ENCODE measurements around the gene FBXO27. TPM values are rescaled to one million over a fixed set of nuclear protein-coding genes. Genes with fewer than 3 reads are reported as not detected.
"Not testable (repeated sequence)": the region's sequence is repeated elsewhere in the genome, so short reads cannot be mapped to it uniquely, and the experiment has no call there.

FBXO27 gene
- total RNA-seq, 1 experiment from 2014 or later, result 18.9 TPM

DNA sequence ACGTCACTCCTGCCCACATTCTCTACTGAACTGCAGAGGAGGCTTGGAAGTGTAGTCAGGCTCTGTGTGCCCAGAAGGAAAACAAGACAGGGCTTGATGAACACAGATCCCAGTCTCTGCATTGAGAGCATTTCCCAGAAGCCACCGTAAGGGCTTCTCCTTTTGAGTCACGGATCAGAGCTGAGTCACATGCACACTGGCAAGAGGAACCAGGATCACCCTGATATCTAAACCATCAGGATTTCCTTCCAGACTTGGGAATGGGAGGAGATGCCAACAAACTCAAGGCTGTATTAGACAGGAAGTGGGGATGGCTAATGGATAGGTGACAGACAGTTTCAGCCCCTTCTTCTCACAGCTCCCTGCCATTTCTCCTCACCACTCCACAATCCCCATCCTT lies 39.1 kb downstream of the FBXO27 start (continued):
- no peak for TF ChIP-seq KAT7 (CRISPR knock-in tag; IDR thresholded peaks at IDR 0.05; ENCODE audit: borderline replicate concordance)
- TF ChIP-seq, protein P1, sequence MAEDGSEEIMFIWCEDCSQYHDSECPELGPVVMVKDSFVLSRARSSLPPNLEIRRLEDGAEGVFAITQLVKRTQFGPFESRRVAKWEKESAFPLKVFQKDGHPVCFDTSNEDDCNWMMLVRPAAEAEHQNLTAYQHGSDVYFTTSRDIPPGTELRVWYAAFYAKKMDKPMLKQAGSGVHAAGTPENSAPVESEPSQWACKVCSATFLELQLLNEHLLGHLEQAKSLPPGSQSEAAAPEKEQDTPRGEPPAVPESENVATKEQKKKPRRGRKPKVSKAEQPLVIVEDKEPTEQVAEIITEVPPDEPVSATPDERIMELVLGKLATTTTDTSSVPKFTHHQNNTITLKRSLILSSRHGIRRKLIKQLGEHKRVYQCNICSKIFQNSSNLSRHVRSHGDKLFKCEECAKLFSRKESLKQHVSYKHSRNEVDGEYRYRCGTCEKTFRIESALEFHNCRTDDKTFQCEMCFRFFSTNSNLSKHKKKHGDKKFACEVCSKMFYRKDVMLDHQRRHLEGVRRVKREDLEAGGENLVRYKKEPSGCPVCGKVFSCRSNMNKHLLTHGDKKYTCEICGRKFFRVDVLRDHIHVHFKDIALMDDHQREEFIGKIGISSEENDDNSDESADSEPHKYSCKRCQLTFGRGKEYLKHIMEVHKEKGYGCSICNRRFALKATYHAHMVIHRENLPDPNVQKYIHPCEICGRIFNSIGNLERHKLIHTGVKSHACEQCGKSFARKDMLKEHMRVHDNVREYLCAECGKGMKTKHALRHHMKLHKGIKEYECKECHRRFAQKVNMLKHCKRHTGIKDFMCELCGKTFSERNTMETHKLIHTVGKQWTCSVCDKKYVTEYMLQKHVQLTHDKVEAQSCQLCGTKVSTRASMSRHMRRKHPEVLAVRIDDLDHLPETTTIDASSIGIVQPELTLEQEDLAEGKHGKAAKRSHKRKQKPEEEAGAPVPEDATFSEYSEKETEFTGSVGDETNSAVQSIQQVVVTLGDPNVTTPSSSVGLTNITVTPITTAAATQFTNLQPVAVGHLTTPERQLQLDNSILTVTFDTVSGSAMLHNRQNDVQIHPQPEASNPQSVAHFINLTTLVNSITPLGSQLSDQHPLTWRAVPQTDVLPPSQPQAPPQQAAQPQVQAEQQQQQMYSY (CRISPR knock-in tag; IDR thresholded peaks at IDR 0.05), result no peak

DNA sequence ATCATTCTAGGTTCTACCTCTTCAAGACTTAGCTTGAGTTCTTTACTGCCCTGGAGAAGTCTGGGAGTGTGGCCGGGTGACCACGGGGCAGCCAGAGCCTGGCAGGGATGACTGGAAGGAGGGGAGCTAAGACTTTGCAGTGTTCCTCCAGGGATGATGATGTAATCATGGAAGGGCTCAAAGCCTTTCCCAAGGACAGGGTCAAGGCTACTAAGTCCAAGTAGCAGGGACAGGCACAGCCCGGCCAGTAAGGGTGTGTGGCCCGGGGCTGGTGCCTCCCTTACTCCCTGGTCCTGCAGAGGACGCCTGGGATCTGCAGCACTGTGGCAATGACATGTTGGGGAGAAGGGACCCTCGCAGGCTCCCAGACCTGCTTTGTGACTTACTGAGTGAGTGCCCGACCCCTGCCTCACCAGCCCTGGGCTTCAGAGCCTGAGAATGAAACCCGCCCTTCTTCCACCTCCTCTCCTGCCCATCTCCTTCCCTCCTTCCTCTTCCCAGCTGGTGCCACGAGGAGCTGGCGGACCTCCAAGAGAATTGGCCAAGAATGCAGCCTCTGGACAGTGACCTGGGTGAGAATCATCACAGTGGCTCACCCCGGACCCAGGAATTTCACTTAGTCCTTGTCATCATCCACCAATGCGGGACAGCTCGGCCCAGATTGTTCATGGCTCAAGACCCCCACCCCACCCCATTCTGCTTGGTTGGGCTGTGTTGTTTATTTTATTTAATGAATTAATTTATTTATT lies 41.2 kb downstream of the FBXO27 start:
- ChIA-PET POLR2A (no interaction called here), CTCF (interaction anchor here (0.6 to 5.6 kb wide), 3 partner anchors 15 to 1630 kb away, joined by 3 to 55 read pairs (median 4); partner anchors contain the start of gene FBXO17)
- DNase-seq (ENCODE audit: low spot score) (no peak), ATAC-seq (no peak)
- Mint-ChIP-seq H3K9me3 (no peaks in the 10 kb centered on the region), H3K27me3 (ENCODE audit: low read depth) (peaks cover 5% of the 10 kb centered on the region), H3K4me1 (peaks cover 8% of the 10 kb centered on the region), H3K36me3 (no peaks in the 10 kb centered on the region), H3K4me3 (no peak overlapping the region), H3K27ac (no peak overlapping the region)
- TF ChIP-seq, protein P2, sequence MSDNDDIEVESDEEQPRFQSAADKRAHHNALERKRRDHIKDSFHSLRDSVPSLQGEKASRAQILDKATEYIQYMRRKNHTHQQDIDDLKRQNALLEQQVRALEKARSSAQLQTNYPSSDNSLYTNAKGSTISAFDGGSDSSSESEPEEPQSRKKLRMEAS (CRISPR knock-in tag; IDR thresholded peaks at IDR 0.05), result no peak
- no peak for TF ChIP-seq GRHL2 (CRISPR knock-in tag; IDR thresholded peaks at IDR 0.05; ENCODE audit: insufficient replicate concordance, severe bottlenecking)

DNA sequence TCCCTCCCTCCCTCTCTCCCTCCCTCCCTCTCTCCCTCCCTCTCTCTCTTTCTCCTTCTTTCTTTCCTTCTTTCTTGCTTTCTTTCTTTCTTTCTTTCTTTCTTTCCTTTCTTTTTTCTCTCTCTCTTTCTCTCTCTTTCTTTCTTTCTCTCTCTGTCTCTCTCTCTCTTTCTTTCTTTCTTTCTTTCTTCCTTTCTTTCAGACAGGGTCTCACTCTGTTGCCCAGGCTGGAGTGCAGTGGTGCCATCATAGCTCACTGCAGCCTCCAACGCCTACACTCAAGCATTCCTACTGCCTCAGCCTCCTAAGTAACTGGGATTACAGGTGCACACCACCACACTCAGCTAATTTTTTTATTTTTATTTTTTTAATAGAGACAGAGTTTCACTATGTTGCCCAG lies 42.7 kb downstream of the FBXO27 start:
- H3K9me3 Mint-ChIP-seq; ATAC-seq; H3K4me1 Mint-ChIP-seq; H3K27ac Mint-ChIP-seq; POLR2A ChIA-PET; H3K27me3 Mint-ChIP-seq (ENCODE audit: low read depth); DNase-seq (ENCODE audit: low spot score); H3K36me3 Mint-ChIP-seq: not testable (repeated sequence)
- H3K4me3 Mint-ChIP-seq, result 0 out of 2 replicates have a peak overlapping the region, but pooled peaks have one; percentile 20
- CTCF ChIA-PET, result interaction anchor here (0.7 to 5.6 kb wide), 7 partner anchors 12 to 198 kb away, joined by 3 to 55 read pairs (median 4); partner anchors contain the start of gene FBXO17

DNA sequence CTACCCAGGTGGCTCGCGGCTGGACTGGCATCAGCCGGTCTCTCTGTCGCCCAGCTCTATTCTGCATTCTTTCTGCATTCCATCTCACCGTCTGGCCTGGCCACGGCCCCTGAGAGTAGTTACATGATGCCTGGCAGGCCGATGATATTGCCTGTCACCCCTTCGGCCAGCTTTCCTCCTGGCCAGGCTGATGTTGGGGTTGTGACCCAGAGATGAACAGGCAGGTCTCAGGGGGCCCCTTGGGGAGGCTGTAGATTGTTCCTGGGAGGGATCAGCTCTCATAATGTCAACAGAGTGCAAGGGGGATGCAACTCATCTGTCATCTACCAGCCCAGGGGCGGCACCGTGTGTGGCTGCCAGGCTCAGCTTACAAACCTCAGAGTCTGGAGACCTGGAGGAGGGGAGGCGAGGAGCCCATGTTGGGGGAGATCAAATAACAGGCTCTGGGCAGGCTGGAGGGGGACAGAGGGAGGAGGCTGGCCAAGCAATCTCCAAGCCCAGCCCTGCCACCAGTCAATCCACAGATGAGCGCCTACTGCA lies 43.2 kb downstream of the FBXO27 start:
- CTCF ChIA-PET, result interaction anchor here (0.7 to 5.6 kb wide), 9 partner anchors 8 to 198 kb away, joined by 3 to 55 read pairs (median 4); partner anchors contain the start of genes FBXO17, MRPS12 and SARS2
- no peak overlapping the region; the same call in 1 of the 2 replicates for H3K4me3 Mint-ChIP-seq
- DNase-seq (ENCODE audit: low spot score) (peak; percentile 68), ATAC-seq (peak; percentile 98)
- TF ChIP-seq, protein P3, sequence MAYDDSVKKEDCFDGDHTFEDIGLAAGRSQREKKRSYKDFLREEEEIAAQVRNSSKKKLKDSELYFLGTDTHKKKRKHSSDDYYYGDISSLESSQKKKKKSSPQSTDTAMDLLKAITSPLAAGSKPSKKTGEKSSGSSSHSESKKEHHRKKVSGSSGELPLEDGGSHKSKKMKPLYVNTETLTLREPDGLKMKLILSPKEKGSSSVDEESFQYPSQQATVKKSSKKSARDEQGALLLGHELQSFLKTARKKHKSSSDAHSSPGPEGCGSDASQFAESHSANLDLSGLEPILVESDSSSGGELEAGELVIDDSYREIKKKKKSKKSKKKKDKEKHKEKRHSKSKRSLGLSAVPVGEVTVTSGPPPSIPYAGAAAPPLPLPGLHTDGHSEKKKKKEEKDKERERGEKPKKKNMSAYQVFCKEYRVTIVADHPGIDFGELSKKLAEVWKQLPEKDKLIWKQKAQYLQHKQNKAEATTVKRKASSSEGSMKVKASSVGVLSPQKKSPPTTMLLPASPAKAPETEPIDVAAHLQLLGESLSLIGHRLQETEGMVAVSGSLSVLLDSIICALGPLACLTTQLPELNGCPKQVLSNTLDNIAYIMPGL (CRISPR knock-in tag; IDR thresholded peaks at IDR 0.05), result no peak
- TF ChIP-seq ZNF232 (CRISPR knock-in tag; IDR thresholded peaks at IDR 0.05), result no peak
- TF ChIP-seq, protein P4, sequence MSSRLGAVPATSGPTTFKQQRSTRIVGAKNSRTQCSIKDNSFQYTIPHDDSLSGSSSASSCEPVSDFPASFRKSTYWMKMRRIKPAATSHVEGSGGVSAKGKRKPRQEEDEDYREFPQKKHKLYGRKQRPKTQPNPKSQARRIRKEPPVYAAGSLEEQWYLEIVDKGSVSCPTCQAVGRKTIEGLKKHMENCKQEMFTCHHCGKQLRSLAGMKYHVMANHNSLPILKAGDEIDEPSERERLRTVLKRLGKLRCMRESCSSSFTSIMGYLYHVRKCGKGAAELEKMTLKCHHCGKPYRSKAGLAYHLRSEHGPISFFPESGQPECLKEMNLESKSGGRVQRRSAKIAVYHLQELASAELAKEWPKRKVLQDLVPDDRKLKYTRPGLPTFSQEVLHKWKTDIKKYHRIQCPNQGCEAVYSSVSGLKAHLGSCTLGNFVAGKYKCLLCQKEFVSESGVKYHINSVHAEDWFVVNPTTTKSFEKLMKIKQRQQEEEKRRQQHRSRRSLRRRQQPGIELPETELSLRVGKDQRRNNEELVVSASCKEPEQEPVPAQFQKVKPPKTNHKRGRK (CRISPR knock-in tag; IDR thresholded peaks at IDR 0.05; ENCODE audit: borderline replicate concordance), result peak; percentile 52; the same call in 1 of the 2 replicates
- H3K4me1 Mint-ChIP-seq, result peaks cover 8% of the 10 kb centered on the region
- POLR2A ChIA-PET, result interaction anchor here (0.6 to 1.5 kb wide), 3 partner anchors 13 to 73 kb away, joined by 3 to 7 read pairs (median 4); partner anchors contain the start of gene FBXO27
- no peaks in the 10 kb centered on the region for H3K9me3 Mint-ChIP-seq
- H3K27me3 Mint-ChIP-seq (ENCODE audit: low read depth), result peaks cover 8% of the 10 kb centered on the region
- no peaks in the 10 kb centered on the region for H3K36me3 Mint-ChIP-seq
- H3K27ac Mint-ChIP-seq, result peak overlapping the region; percentile 69
